K562 (cell line): ENCODE data around the gene CUL1. TPM values are rescaled to one million over a fixed set of nuclear protein-coding genes. Genes with fewer than 3 reads are reported as not detected.

Experiments
- CCNT2 ChIP-seq: IDR thresholded peaks from 2 replicates; pipeline ENCODE4 v1.6.1; 2011; ENCODE audit warnings: borderline replicate concordance, low read depth, mild to moderate bottlenecking, moderate library complexity, mixed read lengths, low read length; ENCODE audit not compliant: insufficient read length; ENCODE audit errors: extremely low read depth
- CHCHD3 ChIP-seq: fragments of 250-450 bp; sonication (Bioruptor Pico); IDR thresholded peaks from 2 replicates; pipeline ENCODE4 v2.1.2; 2022; ENCODE audit warnings: mild to moderate bottlenecking
- EHMT2 ChIP-seq: fragments of 450-650 bp; IDR thresholded peaks from 2 replicates; pipeline ENCODE4 v1.6.1; 2018; ENCODE audit warnings: antibody characterized with exemption
- ELF4 ChIP-seq: fragments of 450-650 bp; formaldehyde crosslinking; IDR thresholded peaks from 2 replicates; pipeline ENCODE4 v1.4.0; 2022; ENCODE audit warnings: missing genetic modification characterization
- JUN ChIP-seq, 2 experiments: sonication (generic) in 1 of 2; formaldehyde crosslinking in 1 of 2; IDR thresholded peaks; 2 replicates each; pipeline versions ENCODE4 v1.6.1 to v1.8.0; 2012 to 2022; ENCODE audit warnings: borderline replicate concordance in 2 of 2, mild to moderate bottlenecking in 2 of 2, improper control_type of control experiment in 1 of 2, low read depth in 1 of 2, low read length in 1 of 2, missing genetic modification reagents in 1 of 2
- KAT7 ChIP-seq: sonication (generic); formaldehyde crosslinking; IDR thresholded peaks from 2 replicates; pipeline ENCODE4 v1.8.0; 2022; ENCODE audit warnings: missing genetic modification reagents, mild to moderate bottlenecking, borderline replicate concordance
- LARP7 ChIP-seq: fragments of 450-650 bp; IDR thresholded peaks from 2 replicates; pipeline ENCODE4 v1.6.1; 2016
- POLR2H ChIP-seq: IDR thresholded peaks from 2 replicates; pipeline ENCODE4 v1.6.1; 2016; ENCODE audit warnings: missing genetic modification characterization, low read depth, mild to moderate bottlenecking, control low read depth, missing compliant biosample characterization, moderate library complexity
- POLR3A ChIP-seq: IDR thresholded peaks from 2 replicates; pipeline ENCODE4 v1.6.1; 2011; ENCODE audit warnings: borderline replicate concordance, mild to moderate bottlenecking, moderate library complexity; ENCODE audit not compliant: insufficient read length, insufficient read depth; ENCODE audit errors: extremely low read depth
- RBM14 ChIP-seq: fragments of 200-400 bp; formaldehyde crosslinking; IDR thresholded peaks from 2 replicates; pipeline ENCODE4 v1.6.1; 2018; ENCODE audit warnings: low read depth, mild to moderate bottlenecking, low read length, moderate library complexity, borderline replicate concordance; ENCODE audit not compliant: insufficient read depth
- SAFB2 ChIP-seq: fragments of 200-400 bp; formaldehyde crosslinking; IDR thresholded peaks from 2 replicates; pipeline ENCODE4 v1.6.1; 2018; ENCODE audit warnings: borderline replicate concordance, low read length, low read depth, moderate library complexity; ENCODE audit not compliant: severe bottlenecking
- SLC30A9 ChIP-seq: fragments of 250-450 bp; sonication (Bioruptor Pico); IDR thresholded peaks from 2 replicates; pipeline ENCODE4 v1.8.0; 2022; ENCODE audit warnings: mild to moderate bottlenecking, moderate library complexity
- SMC3 ChIP-seq: conservative IDR thresholded peaks from 2 replicates; pipeline ENCODE4 v1.6.1; 2011; ENCODE audit warnings: low read depth, low read length, improper control_type of control experiment; ENCODE audit not compliant: insufficient read depth
- SOX6 ChIP-seq: fragments of 450-650 bp; IDR thresholded peaks from 2 replicates; pipeline ENCODE4 v1.6.1; 2014; ENCODE audit warnings: mild to moderate bottlenecking
- SP2 ChIP-seq: IDR thresholded peaks from 2 replicates; pipeline ENCODE4 v1.6.1; 2011; ENCODE audit warnings: mild to moderate bottlenecking, low read depth, low read length, moderate library complexity; ENCODE audit not compliant: poor library complexity, severe bottlenecking; ENCODE audit errors: extremely low read depth
- SREBF2 ChIP-seq: sonication (generic); formaldehyde crosslinking; IDR thresholded peaks from 2 replicates; pipeline ENCODE4 v1.4.0; 2020; ENCODE audit warnings: mild to moderate bottlenecking, missing genetic modification reagents
- TCF3 ChIP-seq: sonication (generic); formaldehyde crosslinking; IDR thresholded peaks from 2 replicates; pipeline ENCODE4 v1.4.0; 2020; ENCODE audit warnings: mild to moderate bottlenecking, missing genetic modification reagents
- ZFP1 ChIP-seq: fragments of 450-650 bp; formaldehyde crosslinking; IDR thresholded peaks from 2 replicates; pipeline ENCODE4 v1.4.0; 2020; ENCODE audit warnings: mild to moderate bottlenecking, mixed read lengths
- ZNF133 ChIP-seq: fragments of 250-450 bp; sonication (Bioruptor Pico); IDR thresholded peaks from 2 replicates; pipeline ENCODE4 v1.4.0; 2020; ENCODE audit warnings: mild to moderate bottlenecking
- ZNF444 ChIP-seq: fragments of 250-450 bp; sonication (Bioruptor Pico); IDR thresholded peaks from 2 replicates; pipeline ENCODE4 v1.4.0; 2020; ENCODE audit warnings: mild to moderate bottlenecking, moderate library complexity
- polyA plus RNA-seq, 8 experiments: library from polyadenylated mRNA; depleted of rRNA in 4 of 8; stranded (reverse) in 5 of 8; unstranded in 3 of 8; fragments of >200 nt; fragmentation: Nextera tagmentation in 2 of 8; fragmentation: Illumina TruSeq in 1 of 8; extraction: Ambion mirVana in 2 of 8; extraction: Trizol in 1 of 8; gene quantifications; 2 replicates each; pipeline versions ENCODE4 v1.2.1 to v1.2.3, GENCODE V29; 2011 to 2014; ENCODE audit warnings: inconsistent platforms in 1 of 8, missing spikeins in 1 of 8
- total RNA-seq, 7 experiments: library from RNA; depleted of rRNA in 6 of 7; stranded (reverse); fragments of >200 nt in 6 of 7; fragmentation: Illumina TruSeq in 2 of 7; extraction: Trizol in 2 of 7; gene quantifications; 2 replicates each; pipeline versions ENCODE4 v1.2.1 to v1.2.3, GENCODE V29; 2011 to 2021; ENCODE audit warnings: low replicate concordance in 1 of 7
- TF ChIP-seq, protein P1 (sequence below): sonication (generic); formaldehyde crosslinking; IDR thresholded peaks from 2 replicates; pipeline ENCODE4 v1.8.1; 2023; ENCODE audit warnings: mild to moderate bottlenecking, missing genetic modification reagents
- TF ChIP-seq, protein P2 (sequence below): fragments of 250-450 bp; sonication (Bioruptor Pico); IDR thresholded peaks from 2 replicates; pipeline ENCODE4 v1.8.0; 2021; ENCODE audit warnings: mild to moderate bottlenecking, moderate library complexity

CUL1 gene
- total and polyA plus RNA-seq, 9 of the 15 experiments (the other 6 are each of a cell fraction or from before 2014, with no cell fraction given), result 31.5 to 107 (median 96.5) TPM

DNA sequence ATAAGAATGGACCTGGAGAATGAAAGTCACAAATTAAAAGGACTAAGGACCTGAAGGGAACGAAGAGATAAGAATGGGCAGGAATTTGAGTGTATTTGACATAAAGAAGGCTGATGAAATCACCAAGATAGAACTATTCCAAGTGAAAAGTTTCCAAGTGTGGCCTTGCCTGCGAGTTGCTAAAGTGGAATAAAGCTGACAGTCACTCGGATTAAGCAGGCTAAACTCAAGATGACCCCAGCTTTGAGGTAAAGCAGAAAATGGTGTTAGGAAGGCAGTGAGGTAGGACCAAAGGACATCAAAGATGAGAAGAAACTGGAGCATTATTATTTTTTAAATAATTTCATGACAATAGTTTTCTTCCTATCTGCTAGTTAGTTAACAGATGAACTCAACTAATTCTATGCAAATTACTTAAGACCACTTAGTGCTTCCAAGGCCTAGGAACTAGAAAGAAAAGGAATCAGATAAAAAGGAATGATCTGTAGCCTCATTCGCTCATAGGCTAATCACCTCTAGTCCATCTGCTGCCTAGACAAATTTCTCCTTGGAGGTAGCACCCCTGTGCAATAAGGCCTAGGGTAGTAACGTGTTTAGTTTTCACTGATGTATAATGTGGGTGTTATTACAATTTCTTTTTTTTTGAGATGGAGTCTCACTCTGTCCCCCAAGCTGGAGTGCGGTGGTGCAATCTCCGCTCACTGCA, 150.8 kb downstream of the CUL1 start (continued):
- TF ChIP-seq TCF3 (CRISPR knock-in tag), result no peak
- TF ChIP-seq SLC30A9, result no peak
- TF ChIP-seq, protein P1, sequence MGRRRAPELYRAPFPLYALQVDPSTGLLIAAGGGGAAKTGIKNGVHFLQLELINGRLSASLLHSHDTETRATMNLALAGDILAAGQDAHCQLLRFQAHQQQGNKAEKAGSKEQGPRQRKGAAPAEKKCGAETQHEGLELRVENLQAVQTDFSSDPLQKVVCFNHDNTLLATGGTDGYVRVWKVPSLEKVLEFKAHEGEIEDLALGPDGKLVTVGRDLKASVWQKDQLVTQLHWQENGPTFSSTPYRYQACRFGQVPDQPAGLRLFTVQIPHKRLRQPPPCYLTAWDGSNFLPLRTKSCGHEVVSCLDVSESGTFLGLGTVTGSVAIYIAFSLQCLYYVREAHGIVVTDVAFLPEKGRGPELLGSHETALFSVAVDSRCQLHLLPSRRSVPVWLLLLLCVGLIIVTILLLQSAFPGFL (CRISPR knock-in tag), result peak; percentile 77; the same call in 1 of the 2 replicates
- no peak for TF ChIP-seq ELF4
- peak; percentile 40; the same call in 1 of the 2 replicates for TF ChIP-seq KAT7 (CRISPR knock-in tag)
- no peak for TF ChIP-seq LARP7
- peak; percentile 12; the same call in 1 of the 2 replicates for TF ChIP-seq EHMT2
- no peak for TF ChIP-seq POLR2H
- no peak for TF ChIP-seq ZNF444
- TF ChIP-seq, protein P2, sequence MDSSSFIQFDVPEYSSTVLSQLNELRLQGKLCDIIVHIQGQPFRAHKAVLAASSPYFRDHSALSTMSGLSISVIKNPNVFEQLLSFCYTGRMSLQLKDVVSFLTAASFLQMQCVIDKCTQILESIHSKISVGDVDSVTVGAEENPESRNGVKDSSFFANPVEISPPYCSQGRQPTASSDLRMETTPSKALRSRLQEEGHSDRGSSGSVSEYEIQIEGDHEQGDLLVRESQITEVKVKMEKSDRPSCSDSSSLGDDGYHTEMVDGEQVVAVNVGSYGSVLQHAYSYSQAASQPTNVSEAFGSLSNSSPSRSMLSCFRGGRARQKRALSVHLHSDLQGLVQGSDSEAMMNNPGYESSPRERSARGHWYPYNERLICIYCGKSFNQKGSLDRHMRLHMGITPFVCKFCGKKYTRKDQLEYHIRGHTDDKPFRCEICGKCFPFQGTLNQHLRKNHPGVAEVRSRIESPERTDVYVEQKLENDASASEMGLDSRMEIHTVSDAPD, result no peak
- TF ChIP-seq JUN (IDR thresholded peaks at IDR 0.05; ENCODE audit: borderline replicate concordance, low read depth, low read length), result no peak
- TF ChIP-seq JUN (CRISPR knock-in tag; IDR thresholded peaks at IDR 0.05; ENCODE audit: borderline replicate concordance), result no peak
- no peak for TF ChIP-seq CHCHD3 (CRISPR knock-in tag)
- no peak for TF ChIP-seq SMC3
- 0 out of 2 replicates have a peak, but pooled peaks have one; percentile 8 for TF ChIP-seq SOX6
- no peak for TF ChIP-seq POLR3A
- no peak for TF ChIP-seq RBM14
- TF ChIP-seq SREBF2 (CRISPR knock-in tag), result no peak
- no peak for TF ChIP-seq SAFB2
- TF ChIP-seq SP2, result no peak
- TF ChIP-seq CCNT2, result no peak
- TF ChIP-seq ZFP1, result no peak
- TF ChIP-seq ZNF133 (CRISPR knock-in tag), result no peak
